Fibroblast of the aortic adventitia (primary cell): ENCODE measurements around the gene MAFF. TPM values are rescaled to one million over a fixed set of nuclear protein-coding genes. Genes with fewer than 3 reads are reported as not detected.

Experiments
- DNase-seq: peaks from one replicate; pipeline ENCODE4 v3.0.0-alpha.2; 2010; ENCODE audit warnings: low read depth
- H3K4me3 ChIP-seq: 2 replicates; pipeline ENCODE4 v1.5.1; 2011; ENCODE audit warnings: low read depth, mild to moderate bottlenecking, control low read depth, low read length, moderate library complexity
- CTCF ChIP-seq: IDR thresholded peaks from 2 replicates; pipeline ENCODE4 v1.5.1; 2011; ENCODE audit warnings: mild to moderate bottlenecking, low read length, control low read depth, inconsistent platforms; ENCODE audit not compliant: insufficient read depth
- total RNA-seq: library from RNA; depleted of rRNA; stranded (reverse); fragments of >200 nt; gene quantifications from 2 replicates; pipeline ENCODE4 v1.2.3, GENCODE V29; 2012; ENCODE audit warnings: low replicate concordance

MAFF gene
- total RNA-seq, 1 donor, result 33.7 TPM

- no peak for TF ChIP-seq CTCF
- H3K4me3 ChIP-seq, result no peak overlapping the region
- DNase-seq, result no peak
These were observed 10.6 kb downstream of the MAFF start for GRCh38 chr22:38212442-38212841.

- DNase-seq, result no peak
- no peak for TF ChIP-seq CTCF
- H3K4me3 ChIP-seq, result no peak overlapping the region
These were observed 11.7 kb downstream of the MAFF start for GRCh38 chr22:38213319-38213989.

GRCh38 chr22:38213990-38214301 lies 12.2 kb downstream of the MAFF start:
- no peak for DNase-seq

GRCh38 chr22:38214302-38215056 lies 12.7 kb downstream of the MAFF start:
- no peak for TF ChIP-seq CTCF
- H3K4me3 ChIP-seq, result peak overlapping the region; percentile 28

More at GRCh38 chr22:38213990-38214301, 12.2 kb downstream of the MAFF start:
- H3K4me3 ChIP-seq, result no peak overlapping the region
- no peak for TF ChIP-seq CTCF

GRCh38 chr22:38215156-38216038 lies 13.6 kb downstream of the MAFF start:
- H3K4me3 ChIP-seq, result no peak overlapping the region
- DNase-seq, result no peak
- TF ChIP-seq CTCF, result no peak

More at GRCh38 chr22:38214302-38215056, 12.7 kb downstream of the MAFF start:
- peak; percentile 49 for DNase-seq

GRCh38 chr22:38218661-38219622 lies 17.1 kb downstream of the MAFF start:
- no peak overlapping the region for H3K4me3 ChIP-seq
- no peak for TF ChIP-seq CTCF
- DNase-seq, result peak; percentile 94
